Measurements from ENCODE around the gene TMEM30B.

DNA sequence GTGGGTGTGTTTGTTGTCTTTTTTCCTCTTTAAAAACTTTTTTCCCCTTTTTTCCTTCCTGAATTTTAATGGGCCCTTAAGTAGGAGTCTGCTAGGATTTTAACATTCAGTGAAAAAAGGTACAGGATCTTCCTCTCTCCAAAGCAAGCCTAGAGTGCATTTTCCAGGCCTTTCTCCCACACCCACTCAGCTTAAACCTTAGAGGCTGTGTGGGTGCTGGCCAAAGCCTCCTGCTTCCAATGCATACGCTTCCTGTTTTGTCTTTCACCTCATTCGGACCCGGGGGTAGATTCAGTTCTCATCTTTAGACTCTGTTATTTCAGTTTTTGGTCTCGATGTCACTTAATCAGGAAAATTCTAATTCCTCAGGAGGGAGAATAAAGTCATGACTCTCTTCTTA is 51.2 kb downstream of the TMEM30B start:
- TF ChIP-seq EZH2 (IDR thresholded peaks at IDR 0.05; ENCODE audit: borderline replicate concordance, low read length) = no peak
- TF ChIP-seq, protein P1, sequence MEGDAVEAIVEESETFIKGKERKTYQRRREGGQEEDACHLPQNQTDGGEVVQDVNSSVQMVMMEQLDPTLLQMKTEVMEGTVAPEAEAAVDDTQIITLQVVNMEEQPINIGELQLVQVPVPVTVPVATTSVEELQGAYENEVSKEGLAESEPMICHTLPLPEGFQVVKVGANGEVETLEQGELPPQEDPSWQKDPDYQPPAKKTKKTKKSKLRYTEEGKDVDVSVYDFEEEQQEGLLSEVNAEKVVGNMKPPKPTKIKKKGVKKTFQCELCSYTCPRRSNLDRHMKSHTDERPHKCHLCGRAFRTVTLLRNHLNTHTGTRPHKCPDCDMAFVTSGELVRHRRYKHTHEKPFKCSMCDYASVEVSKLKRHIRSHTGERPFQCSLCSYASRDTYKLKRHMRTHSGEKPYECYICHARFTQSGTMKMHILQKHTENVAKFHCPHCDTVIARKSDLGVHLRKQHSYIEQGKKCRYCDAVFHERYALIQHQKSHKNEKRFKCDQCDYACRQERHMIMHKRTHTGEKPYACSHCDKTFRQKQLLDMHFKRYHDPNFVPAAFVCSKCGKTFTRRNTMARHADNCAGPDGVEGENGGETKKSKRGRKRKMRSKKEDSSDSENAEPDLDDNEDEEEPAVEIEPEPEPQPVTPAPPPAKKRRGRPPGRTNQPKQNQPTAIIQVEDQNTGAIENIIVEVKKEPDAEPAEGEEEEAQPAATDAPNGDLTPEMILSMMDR (conservative IDR thresholded peaks at IDR 0.05 in 1 of 2, IDR thresholded peaks at IDR 0.05 in 1 of 2; ENCODE audit: extremely low read depth in 1 of 2, insufficient read depth in 1 of 2, low read depth in 1 of 2, low read length in 2 of 2) = no peak

Measured in mammary epithelial cell (primary cell).